GM10266 (cell line): Measurements from ENCODE around the gene NUP188.

Experiments
- DNase-seq: peaks from one replicate; pipeline ENCODE4 v3.0.0; 2012; ENCODE audit errors: extremely low spot score
- TF ChIP-seq, protein P1 (sequence below): IDR thresholded peaks from 2 replicates; pipeline ENCODE4 v1.5.1; 2012; ENCODE audit warnings: mild to moderate bottlenecking, low read depth; ENCODE audit not compliant: control insufficient read depth, insufficient read depth; ENCODE audit errors: missing control alignments

NUP188 gene

DNA sequence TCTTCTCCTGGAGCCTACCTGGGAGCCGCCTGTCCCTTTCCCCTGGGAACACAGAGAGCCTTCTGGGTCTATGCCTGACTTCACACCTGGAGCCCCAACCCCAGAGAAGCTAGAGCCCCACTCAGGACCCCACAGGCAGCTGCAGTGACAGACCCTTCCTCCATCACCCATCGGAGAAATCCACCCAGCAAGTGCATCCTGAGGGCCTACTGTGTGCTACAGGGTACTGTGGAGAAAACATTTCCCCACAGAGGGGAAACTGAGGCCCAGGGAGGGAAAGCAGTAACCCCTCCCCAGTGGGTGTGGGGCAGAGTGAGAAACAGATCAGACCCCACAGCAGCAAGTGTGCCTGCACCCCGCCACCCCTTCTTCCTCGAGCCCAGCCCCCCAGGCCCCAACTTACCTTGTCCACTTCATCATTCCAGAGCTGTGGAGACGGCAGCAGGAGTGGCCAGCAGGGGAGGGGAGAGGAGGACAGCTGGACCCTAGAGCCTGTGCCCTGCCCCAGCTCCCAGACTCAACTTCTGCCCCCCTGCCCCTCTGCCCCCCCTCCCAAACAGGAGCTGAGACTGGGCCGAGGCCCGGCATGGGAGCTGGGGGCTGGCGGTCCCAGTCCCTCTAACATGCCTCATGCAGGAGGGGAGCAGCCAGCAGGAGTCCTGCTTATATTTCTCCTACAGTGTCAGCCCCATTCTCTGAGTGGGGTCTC is 62.9 kb downstream of the NUP188 start:
- DNase-seq, result no peak

DNA sequence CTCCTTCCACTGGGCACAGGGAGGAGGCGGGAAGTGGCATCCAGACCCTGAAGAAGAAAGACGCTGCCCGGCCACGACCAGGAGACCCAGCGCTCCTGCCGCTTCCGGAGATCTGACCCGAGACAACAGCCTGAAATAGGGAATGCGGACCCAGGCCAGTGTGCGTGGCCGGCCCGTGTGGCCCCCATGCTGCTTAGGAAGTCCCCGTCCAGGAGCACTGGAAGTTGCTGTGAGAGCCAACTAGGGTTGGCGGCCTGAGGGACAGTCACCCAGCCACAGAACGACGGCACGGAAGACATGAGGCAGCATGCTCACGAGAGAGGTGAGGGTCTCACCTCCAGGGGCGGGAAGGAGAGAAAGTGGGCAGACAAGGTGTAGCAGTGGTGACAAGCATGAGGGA is 63.7 kb downstream of the NUP188 start:
- DNase-seq, result no peak
- TF ChIP-seq, protein P1, sequence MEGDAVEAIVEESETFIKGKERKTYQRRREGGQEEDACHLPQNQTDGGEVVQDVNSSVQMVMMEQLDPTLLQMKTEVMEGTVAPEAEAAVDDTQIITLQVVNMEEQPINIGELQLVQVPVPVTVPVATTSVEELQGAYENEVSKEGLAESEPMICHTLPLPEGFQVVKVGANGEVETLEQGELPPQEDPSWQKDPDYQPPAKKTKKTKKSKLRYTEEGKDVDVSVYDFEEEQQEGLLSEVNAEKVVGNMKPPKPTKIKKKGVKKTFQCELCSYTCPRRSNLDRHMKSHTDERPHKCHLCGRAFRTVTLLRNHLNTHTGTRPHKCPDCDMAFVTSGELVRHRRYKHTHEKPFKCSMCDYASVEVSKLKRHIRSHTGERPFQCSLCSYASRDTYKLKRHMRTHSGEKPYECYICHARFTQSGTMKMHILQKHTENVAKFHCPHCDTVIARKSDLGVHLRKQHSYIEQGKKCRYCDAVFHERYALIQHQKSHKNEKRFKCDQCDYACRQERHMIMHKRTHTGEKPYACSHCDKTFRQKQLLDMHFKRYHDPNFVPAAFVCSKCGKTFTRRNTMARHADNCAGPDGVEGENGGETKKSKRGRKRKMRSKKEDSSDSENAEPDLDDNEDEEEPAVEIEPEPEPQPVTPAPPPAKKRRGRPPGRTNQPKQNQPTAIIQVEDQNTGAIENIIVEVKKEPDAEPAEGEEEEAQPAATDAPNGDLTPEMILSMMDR, result no peak

More for the DNA sequence above, 62.9 kb downstream of the NUP188 start:
- TF ChIP-seq, protein P1, result no peak

DNA sequence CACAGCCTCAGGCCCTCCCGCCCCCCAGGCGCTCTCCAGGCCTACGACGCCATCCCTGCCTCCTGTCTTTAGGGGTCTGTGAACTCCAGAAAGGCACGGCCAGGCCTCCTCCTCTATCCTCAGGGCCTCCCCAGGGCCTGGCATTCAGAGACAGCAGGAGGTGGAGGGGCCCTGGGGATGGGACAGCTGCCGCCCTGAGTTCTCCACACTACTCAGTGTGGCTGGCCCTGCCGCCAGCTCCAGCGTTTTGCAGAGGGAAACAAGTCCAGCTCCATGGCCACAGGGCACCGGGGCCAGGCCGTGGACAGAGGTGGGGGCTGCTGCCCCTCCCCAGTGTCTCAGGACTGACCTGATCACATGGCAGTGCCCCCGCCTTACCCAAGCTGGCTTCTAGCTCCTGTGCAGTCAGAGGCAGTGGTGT is 64.3 kb downstream of the NUP188 start:
- DNase-seq, result no peak
- TF ChIP-seq, protein P1, result no peak

DNA sequence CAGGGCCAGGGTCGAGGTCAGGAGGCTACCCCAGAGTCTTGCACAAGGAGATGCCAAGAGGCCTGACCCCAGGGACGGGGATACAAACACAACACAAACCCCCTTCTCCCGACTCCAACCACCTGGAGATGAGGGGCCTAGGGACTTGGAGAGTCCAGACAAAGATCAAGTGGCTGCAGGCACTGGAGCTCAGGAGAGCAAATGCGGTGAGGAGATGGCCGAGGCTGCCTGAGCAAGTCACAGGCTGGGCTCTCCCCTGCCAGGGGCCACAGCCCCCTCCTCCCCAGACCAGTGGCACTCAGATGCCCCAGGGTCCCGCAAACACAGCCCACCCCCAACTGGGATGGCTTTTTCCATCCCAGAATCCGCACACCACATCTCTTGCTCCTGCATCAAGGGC is 64.8 kb downstream of the NUP188 start:
- TF ChIP-seq, protein P1, result no peak
- DNase-seq, result no peak

DNA sequence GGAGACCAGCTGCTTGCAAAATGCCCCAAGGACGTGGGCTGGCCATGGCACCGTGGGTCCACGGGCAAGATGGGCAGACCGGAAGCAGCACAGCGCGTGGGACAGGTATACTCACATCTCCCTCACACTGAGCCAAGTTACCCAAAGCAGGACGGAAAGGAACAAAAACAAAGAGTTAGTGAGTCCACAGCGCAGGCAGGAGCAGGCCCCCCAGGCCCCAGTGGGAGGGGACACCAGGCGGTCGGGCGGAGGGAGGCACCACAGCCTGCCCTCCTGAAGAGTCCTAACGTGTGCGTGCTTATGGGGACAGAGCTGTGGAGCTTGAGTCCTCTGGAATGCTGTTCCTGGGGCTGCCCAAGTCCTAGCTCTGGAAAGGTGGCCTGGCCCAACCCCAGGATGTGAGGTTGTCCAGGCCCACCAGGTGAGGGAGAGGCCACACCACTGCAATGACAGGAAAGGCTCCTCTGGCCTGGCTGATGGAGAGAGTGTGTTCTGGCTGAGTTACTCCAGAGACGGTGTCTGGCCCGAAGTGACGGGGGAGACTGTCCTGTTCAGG is 65.5 kb downstream of the NUP188 start:
- DNase-seq, result no peak
- TF ChIP-seq, protein P1, result no peak

DNA sequence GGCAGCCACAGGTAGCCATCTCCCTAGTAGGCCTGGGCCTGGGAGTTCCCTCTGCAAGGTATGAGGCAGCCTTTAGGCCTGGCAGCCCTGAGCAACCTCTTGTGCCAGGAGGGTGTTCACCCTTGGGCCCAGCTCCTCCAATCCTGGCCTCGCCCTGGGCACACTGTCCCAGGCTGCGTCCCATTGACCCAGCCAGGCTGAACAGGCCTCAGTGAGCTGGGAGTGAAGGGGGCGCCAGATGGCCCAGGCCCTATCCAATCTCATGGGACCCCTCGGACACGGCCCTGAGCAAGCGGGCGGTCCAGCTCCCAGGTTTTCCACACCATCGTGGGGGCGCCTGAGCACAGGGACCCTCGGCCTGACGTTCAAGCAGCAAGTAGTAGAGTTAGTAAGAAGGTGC is 66.2 kb downstream of the NUP188 start:
- no peak for DNase-seq
- TF ChIP-seq, protein P1, result no peak

DNA sequence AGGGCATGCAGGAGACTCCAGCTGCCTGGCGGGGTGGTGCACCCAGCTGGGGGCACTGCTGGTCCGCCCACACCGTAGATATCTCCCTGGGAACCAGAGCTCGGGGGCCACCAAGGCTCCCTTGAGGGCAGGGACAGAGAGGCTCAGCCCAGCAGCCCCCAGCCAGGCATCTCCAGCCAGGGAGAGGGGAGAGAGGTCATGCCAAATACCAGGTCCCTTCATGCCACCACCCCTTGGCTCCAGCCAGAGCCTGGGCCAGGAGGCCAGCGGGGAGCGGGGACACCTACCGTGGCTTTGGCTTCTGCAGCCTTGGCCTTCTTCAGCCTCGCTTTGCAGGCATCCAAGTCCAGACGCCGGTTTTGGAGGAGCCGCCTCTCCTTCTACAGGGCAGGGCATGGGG is 66.6 kb downstream of the NUP188 start:
- TF ChIP-seq, protein P1, result no peak
- DNase-seq, result no peak
